Astrocyte (in vitro differentiated cells and primary cell): ENCODE results near the gene A1BG.

ENCODE experiments used
- CTCF ChIP-seq: IDR thresholded peaks from 2 replicates; pipeline ENCODE4 v1.5.1; 2011; ENCODE audit warnings: low read depth, mild to moderate bottlenecking, inconsistent platforms, low read length, moderate library complexity; ENCODE audit not compliant: insufficient read depth
- EZH2 ChIP-seq: IDR thresholded peaks from 2 replicates; pipeline ENCODE4 v1.6.1; 2012; ENCODE audit warnings: mild to moderate bottlenecking, low read length, inconsistent platforms; ENCODE audit not compliant: insufficient read depth

GRCh38 chr19:58357481-58358145, 4.3 kb upstream of the A1BG start:
- TF ChIP-seq CTCF (no peak), EZH2 (no peak)
